GM11168 (cell line): Measurements from ENCODE around the gene MYO19.
"Not testable (repeated sequence)": the region's sequence is repeated elsewhere in the genome, so short reads cannot be mapped to it uniquely, and the experiment has no call there.

Experiments
- in situ Hi-C: fragments of 300-500 bp; cut with MboI; formaldehyde crosslinking; loops from one replicate; pipeline ENCODE4 v1.12.0; 2022; ENCODE audit warnings: low sequenced_read_pairs; ENCODE audit not compliant: unreplicated experiment

MYO19 gene

GRCh38 chr17:36533935-36534839 is 481 bp downstream of the MYO19 start:
- in situ Hi-C loops, result no loop called here

GRCh38 chr17:36532435-36532975 is 2.2 kb downstream of the MYO19 start:
- in situ Hi-C loops, result no loop called here

GRCh38 chr17:36529121-36529520 is 5.5 kb downstream of the MYO19 start:
- in situ Hi-C loops, result no loop called here

- in situ Hi-C loops, result no loop called here
These were observed 6.9 kb downstream of the MYO19 start for GRCh38 chr17:36527621-36528250.

GRCh38 chr17:36525888-36526287 is 8.8 kb downstream of the MYO19 start:
- in situ Hi-C loops, result no loop called here

- in situ Hi-C loops, result no loop called here
These were observed 9.6 kb downstream of the MYO19 start for GRCh38 chr17:36525113-36525512.

GRCh38 chr17:36524428-36524876 is 10.2 kb downstream of the MYO19 start:
- in situ Hi-C loops, result no loop called here

- in situ Hi-C loops, result no loop called here
These were observed 11.6 kb downstream of the MYO19 start for GRCh38 chr17:36523113-36523512.

GRCh38 chr17:36515837-36516236 is 18.8 kb downstream of the MYO19 start:
- in situ Hi-C loops, result no loop called here

GRCh38 chr17:36514856-36515255 is 19.8 kb downstream of the MYO19 start:
- in situ Hi-C loops, result no loop called here

GRCh38 chr17:36512641-36513040 is 22.0 kb downstream of the MYO19 start:
- in situ Hi-C loops, result no loop called here

GRCh38 chr17:36511216-36511615 is 23.5 kb downstream of the MYO19 start:
- in situ Hi-C loops, result no loop called here

GRCh38 chr17:36510636-36511035 is 24.0 kb downstream of the MYO19 start:
- in situ Hi-C loops, result no loop called here

GRCh38 chr17:36509272-36509985 is 25.2 kb downstream of the MYO19 start:
- in situ Hi-C loops, result no loop called here

GRCh38 chr17:36508439-36508838 is 26.2 kb downstream of the MYO19 start:
- in situ Hi-C loops, result not testable (repeated sequence)

GRCh38 chr17:36507266-36507665 is 27.4 kb downstream of the MYO19 start:
- in situ Hi-C loops, result no loop called here

- in situ Hi-C loops, result no loop called here
These were observed 27.8 kb downstream of the MYO19 start for GRCh38 chr17:36506831-36507230.

- in situ Hi-C loops, result no loop called here
These were observed 28.3 kb downstream of the MYO19 start for GRCh38 chr17:36506249-36506826.

GRCh38 chr17:36505171-36505570 is 29.5 kb downstream of the MYO19 start:
- in situ Hi-C loops, result no loop called here

- in situ Hi-C loops, result no loop called here
These were observed 30.5 kb downstream of the MYO19 start for GRCh38 chr17:36504156-36504545.
